Gastrocnemius medialis (tissue), 4 donors: ENCODE measurements around the gene OR2T10.

Source experiments
- CTCF ChIP-seq, 5 experiments: fragments of 450-650 bp in 3 of 5; fragments of 200-600 bp in 2 of 5; sonication (generic) in 2 of 5; IDR thresholded peaks in 4 of 5; conservative IDR thresholded peaks in 1 of 5; 1 replicate in 4 of 5; 2 replicates in 1 of 5; pipeline ENCODE4 v1.5.1; 2016 to 2019; ENCODE audit warnings: antibody characterized with exemption in 5 of 5, mild to moderate bottlenecking in 3 of 5, moderate library complexity in 3 of 5
- POLR2A ChIP-seq, 2 donors: fragments of 450-650 bp; IDR thresholded peaks; one replicate each; pipeline ENCODE4 v1.6.1; 2017; ENCODE audit warnings: antibody characterized with exemption in 2 of 2, mild to moderate bottlenecking in 2 of 2, moderate library complexity in 2 of 2

- no peak for TF ChIP-seq CTCF (IDR thresholded peaks at IDR 0.05 in 4 of 5, conservative IDR thresholded peaks at IDR 0.05 in 1 of 5)
- no peak for TF ChIP-seq POLR2A (IDR thresholded peaks at IDR 0.05)
Observed at GRCh38 chr1:248585266-248585665, 12.2 kb downstream of the OR2T10 start.
